Sciatic nerve (tissue), 2 donors: ENCODE measurements around the gene TMC1. TPM values are rescaled to one million over a fixed set of nuclear protein-coding genes. Genes with fewer than 3 reads are reported as not detected.

Source experiments
- ATAC-seq: fragments of 200-7000 bp; cut with Tn5 transposase; one replicate; pipeline ENCODE4 v1.9.1; 2020; ENCODE audit warnings: mild to moderate bottlenecking, moderate library complexity
- DNase-seq: peaks from one replicate; pipeline ENCODE4 v3.0.0-alpha.2; 2020; ENCODE audit warnings: low spot score
- intact Hi-C: fragments of 100-400 bp; cut with DNase I; formaldehyde crosslinking; loops from one replicate; pipeline ENCODE4 v1.14.2; 2022
- total RNA-seq: library from RNA; stranded (reverse); fragmentation: NEBNext Ultra II Directional; extraction: Animal tissue kit (Norgen Biotek cat#: 25700); gene quantifications from one replicate; pipeline ENCODE4 v1.2.1, GENCODE V29; 2021
- donor health status: DM: no; HTN: no; CAD: no.
- donor health status: DM: no; HTN: no; CAD: no.

Gene TMC1
- total RNA-seq, 1 donor from 2014 or later: 0.36 TPM

DNA sequence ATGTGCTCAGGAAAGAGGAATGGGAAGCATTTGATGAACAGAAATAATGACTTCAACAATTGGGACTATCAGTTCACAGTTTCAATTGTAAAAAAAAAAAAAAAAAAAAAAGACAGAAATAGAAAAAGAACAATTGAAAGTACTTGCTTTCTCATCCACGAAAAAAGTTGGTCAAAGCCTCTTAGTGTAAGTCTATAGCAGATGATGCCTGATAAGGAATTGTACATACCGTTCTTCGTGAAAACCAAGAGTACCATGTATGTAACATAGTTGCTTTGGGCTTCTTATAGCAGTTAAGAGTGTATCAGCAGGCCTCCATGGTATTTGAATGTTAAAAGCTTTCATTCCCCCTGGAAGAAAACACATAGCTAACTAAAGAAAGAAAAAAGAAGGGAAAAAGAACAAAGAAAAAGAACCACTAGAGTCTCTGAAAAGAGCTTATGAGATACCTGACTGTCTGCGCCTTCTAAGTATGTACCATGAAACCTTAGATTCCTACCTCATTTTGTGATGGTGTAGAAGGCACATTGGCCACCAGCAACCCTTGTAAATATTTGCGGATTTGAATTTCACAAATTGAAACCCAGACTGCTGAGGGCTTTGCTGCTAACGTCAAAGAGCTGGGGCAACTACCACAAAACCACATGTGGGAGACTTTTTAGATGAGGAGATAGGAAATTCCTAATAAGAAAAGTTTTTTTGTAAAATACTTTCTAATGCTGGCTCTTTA is 75.2 kb downstream of the TMC1 start:
- DNase-seq: no peak
- no peak for ATAC-seq
- intact Hi-C loops: no loop called here

DNA sequence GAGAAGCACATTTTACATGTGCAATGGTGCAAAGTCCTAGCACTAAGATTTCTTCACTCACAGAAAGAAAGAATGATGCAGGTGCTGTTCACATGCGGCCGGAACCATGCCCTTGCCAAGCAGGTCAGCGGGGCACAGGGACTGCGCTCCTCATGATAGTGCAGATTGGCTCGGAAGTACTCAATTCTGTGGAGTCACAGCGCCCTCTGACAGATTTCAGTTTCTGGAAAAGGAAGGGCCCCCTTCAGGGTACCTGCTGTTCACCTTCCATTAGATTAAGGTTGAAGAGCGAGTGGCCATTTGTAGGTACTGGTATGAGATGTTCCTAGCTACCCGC is 75.7 kb downstream of the TMC1 start:
- intact Hi-C loops: no loop called here
- DNase-seq: no peak
- no peak for ATAC-seq

DNA sequence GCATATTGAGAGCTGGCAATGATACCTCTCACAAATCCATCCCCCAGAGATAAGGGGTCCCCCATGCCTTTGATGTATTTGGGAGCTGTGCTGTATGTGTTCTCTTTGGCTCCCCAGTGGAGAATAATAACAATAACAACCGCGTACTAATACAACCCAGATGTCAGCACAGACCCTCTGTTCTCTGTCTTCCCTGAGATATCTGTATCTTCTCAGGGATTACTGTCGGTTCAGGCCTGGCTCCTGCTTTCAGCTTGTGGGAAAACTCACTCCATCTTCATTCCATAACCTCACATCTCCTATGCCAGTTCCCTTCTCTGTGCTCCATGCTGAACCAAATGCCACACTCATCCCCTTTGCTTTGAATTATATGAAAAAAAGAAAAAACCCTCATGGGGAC is 76.2 kb downstream of the TMC1 start:
- intact Hi-C loops: no loop called here
- ATAC-seq (no peak), DNase-seq (no peak)

DNA sequence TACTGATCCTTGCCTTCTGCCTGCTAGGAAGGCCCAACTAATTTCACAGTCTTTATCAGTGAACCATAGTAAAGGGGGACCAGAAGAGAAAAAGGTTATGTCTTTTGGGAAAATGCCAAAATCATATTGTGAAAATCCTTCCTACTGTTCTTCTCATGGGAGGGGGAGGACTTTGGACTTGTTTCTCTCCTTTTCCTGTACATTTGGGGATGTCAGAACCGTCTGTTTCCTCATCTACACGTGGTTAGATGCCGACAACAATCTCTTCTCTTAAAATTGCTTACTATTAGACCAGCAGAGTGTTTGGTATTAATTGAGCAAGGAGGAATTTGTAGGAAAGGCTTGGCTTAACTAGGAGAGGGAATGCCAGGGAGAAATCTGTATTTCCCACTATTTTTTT is 77.2 kb downstream of the TMC1 start:
- DNase-seq: no peak
- ATAC-seq: no peak
- intact Hi-C loops: no loop called here

DNA sequence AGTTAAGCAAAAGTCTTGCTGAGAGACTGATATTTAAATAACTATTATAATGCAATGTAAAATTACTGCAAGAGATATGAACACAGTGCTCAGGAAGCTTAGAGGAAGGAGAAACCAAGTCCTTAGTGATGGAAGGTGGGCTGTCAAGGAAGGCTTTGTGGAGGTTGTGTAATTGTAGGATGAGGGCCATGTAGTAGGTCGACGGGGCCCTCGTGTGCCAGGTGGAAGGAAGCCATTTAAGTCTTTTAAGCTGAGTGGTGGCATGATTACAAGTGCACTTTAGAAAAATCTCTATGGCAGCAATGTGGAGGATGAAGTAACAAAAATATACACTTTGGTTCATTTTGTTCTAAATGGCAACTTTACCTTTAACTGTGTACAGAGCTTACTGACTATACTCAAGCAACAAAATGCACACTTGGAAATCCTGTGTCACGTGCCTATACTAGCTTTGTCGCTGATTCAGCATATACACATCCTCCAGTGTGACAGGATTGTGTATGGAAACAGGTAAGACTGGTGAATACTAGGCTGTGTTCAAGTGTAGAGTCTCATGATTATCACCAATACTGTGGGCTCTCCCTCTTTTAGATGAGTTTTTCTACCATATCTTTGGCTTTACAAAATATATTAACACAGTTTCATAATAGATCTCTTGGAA is 78.6 kb downstream of the TMC1 start:
- DNase-seq: no peak
- intact Hi-C loops: no loop called here

DNA sequence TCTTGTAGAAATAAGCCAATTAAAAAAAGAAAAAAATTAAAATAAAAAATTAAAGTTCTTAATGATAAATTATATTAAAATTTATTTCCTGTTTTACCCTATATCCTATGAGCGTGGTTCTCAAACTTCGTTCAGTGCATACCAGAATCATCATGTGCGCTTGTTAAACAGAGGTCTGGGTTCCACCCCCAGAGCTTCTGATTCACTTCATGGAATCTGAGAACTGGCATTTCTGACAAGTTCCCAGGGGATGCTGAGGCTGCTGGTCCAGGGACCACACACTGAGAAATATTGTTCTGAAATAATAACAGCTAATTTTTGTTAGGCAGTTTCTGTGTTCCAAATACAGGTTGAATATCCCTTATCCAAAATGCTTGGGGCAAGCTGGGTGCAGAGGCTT is 79.3 kb downstream of the TMC1 start:
- intact Hi-C loops: no loop called here

More for the DNA sequence above, 78.6 kb downstream of the TMC1 start:
- no peak for ATAC-seq

DNA sequence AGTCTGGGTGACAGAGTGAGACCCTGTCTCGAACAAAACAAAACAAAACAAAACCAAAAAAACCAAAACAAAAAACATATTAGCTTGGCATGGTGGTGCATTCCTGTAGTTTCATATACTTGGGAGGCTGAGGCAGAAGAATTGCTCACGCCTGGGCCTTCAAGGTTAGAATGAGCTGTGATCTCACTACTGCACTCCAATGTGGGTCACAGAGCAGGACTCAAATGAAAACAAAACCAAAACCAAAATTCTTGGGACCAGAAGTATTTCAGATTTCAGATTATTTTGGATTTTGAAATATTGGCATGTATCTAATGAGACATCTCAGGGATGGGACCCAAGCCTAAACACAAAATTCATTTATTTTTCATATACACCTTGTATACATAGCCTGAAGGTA is 80.2 kb downstream of the TMC1 start:
- intact Hi-C loops: no loop called here
- DNase-seq (no peak), ATAC-seq (no peak)

More for the DNA sequence above, 79.3 kb downstream of the TMC1 start:
- ATAC-seq (peak; percentile 38), DNase-seq (no peak)

DNA sequence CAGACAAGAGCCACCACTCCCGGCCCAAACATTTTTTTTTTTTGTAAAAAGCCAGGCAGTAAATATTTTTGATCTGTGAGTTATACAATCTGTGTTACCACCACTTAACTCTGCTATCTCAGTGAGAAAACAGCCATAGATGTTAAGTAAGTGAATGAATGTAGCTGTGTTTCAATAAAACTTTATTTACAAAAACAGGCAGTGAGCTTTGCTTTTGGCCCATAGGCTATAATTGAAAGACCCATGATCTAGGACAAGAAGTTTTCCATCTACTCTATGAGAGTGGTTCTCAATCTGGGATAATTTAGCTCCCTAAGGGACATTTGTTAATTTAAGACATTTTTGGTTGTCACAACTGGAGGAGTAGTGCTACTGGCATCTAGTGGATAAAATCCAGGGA is 91.0 kb downstream of the TMC1 start:
- DNase-seq (no peak), ATAC-seq (no peak)
- intact Hi-C loops: no loop called here

DNA sequence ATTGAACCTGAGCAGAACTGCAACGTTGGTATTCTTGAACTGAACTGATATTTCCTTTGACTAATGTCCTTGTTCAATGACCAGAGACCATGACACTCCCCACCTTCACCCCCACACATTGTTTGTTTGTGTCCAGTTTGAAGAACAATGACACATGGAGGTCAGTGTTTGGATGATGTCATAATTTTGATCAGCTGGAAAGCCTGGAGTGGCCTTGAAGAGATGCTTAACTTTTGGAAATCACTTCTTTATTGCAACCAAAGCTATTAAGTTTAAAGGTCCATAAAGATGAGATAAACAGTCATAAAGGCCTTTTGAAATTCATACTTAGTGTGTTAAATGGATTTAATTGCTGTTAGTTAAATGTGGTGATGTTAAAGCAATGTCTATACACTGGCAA is 92.7 kb downstream of the TMC1 start:
- intact Hi-C loops: no loop called here
- no peak for DNase-seq
- ATAC-seq: no peak

DNA sequence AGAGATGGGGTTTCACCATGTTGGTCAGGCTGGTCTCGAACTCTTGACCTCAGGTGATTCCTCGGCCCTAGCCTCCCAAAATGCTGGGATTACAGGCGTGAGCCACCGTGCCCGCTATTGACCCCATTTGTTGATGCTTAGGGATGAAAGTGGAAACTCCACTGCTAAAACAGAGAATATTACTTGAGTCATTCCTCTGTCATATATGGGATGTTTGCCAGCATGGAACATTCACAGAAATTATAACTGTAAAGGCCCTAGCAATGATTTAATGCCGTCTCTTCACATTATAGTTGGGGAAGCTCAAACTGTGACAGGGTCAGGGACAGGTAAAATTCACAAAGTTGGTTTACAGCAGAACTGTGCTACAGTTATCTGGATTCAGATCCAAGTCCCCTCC is 94.5 kb downstream of the TMC1 start:
- DNase-seq: no peak
- ATAC-seq: no peak
- intact Hi-C loops: no loop called here

DNA sequence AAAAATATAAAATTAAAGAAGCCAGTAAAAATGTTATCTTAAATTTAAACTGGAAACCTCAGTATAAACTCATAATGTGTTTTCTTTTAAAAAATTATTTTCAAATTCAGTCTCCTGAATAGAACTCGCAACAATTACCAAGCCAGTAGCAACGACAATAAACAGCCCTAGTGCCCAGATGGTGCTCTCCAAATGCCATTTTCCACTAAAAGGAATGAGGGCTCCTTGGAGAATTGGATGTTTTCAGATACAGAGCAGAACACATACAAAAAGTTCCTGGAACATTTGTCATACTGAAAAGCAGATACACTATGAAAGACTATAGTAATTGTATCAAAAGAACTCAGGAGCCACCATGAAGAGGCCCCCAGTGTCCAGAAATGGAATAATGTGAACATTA is 97.4 kb downstream of the TMC1 start:
- ATAC-seq: no peak
- no peak for DNase-seq
- intact Hi-C loops: no loop called here

DNA sequence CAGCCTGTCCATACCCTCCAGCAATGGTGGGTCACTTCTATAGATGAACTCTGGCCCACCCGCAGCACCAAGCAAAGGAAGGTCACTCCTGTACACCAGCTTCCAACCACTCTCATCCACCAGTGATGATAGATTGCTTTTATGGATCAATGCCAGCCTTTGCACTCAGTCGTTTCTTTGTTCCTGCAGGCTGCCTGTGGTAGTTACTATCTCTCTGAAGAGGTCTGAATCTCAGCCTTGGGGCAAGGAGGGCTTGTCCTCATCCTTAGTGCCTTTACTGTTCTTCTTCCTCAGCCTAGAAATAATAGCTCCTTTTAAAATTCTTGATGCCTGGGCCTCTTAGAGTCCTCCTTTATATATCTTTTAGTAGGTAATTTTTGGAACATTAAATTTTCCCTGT is 100.8 kb downstream of the TMC1 start:
- intact Hi-C loops: no loop called here
- no peak for DNase-seq

DNA sequence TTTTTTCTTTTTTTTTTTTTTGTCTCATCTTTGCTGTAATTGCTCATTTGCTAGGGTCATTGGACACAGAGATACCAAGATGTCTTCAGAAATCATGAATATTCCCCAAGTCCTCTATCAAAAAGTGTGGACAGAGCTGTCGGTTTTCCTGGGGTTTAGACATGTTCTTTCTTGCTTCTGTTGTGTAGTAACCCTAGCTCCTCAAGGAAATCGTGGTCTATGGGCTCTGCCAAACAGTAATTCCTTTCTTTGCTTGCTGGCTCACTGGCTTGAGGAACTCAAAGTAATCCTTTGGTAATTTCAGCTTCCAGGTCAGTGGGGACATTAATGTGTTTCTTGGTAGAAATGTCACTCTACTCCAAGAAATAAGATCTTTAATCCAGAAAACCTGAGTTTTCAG is 101.7 kb downstream of the TMC1 start:
- intact Hi-C loops: no loop called here
- no peak for DNase-seq
- peak; percentile 30 for ATAC-seq

More for the DNA sequence above, 100.8 kb downstream of the TMC1 start:
- no peak for ATAC-seq

DNA sequence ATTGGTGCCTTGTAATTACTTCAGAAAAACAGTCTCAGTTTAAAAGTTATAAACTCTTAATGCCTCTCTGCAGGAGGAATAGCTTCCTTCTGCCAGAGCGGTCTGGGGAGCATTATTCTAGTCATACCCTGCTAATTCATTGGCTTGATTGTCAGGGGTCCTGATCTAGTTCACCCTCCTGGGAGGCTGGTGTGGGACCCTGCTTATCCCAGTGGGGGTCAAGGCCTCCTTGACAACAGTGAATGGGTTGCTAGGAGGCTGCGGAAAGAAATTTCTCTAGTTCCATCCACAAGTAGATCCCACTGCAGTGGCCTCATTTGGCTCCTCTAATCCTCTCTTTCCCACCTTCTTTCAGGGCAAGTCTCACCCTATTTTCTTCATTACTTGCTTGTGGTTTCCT is 105.7 kb downstream of the TMC1 start:
- DNase-seq (no peak), ATAC-seq (no peak)
- intact Hi-C loops: no loop called here

DNA sequence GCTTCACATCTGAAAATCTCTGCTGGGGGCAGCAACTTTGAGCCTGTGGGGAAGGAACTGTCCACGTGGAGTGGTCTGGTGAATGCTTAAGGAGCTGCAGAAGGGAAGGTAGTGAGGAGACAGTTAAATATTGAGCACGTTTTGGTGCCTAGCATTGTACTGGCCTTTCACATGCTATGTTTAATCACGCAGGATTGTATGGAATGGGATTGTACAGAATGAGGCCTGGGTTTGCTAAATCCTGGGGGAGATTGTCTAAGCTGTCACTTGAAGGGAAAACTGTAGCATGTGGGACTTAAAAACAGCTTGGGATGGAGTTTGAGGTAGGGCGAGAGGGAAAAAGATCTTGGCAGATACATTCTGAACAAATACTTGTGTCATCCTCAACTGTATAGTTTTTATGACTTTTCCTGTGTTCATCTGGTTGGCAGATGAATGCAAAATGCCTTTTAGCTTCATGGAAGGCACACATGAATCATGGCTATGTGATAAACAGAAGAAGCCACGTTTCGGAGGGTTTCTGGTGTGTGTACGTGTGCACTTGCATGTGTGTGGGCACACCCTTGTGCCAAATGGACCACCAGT is 106.6 kb downstream of the TMC1 start:
- no peak for ATAC-seq
- intact Hi-C loops: no loop called here
- DNase-seq: no peak

DNA sequence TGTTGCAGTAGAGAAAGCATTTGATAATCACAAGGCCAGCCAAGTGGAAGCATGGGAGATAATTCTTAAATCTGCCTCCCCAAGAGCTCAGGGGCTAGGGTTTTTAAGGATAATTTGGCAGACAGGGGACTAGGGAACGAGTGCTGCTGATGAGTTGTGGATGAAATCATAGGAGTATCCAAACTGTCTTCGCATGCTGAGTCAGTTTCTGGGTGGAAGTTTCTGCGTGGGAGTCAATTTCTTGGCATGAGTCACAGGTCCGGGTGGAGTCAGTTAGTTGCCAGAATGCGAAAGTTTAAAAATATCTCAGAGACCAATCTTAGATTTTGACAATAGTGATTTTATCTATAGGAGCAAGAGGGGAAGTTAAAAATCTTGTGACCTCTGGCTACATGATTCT is 112.6 kb downstream of the TMC1 start:
- intact Hi-C loops: no loop called here
- no peak for DNase-seq
- no peak for ATAC-seq

DNA sequence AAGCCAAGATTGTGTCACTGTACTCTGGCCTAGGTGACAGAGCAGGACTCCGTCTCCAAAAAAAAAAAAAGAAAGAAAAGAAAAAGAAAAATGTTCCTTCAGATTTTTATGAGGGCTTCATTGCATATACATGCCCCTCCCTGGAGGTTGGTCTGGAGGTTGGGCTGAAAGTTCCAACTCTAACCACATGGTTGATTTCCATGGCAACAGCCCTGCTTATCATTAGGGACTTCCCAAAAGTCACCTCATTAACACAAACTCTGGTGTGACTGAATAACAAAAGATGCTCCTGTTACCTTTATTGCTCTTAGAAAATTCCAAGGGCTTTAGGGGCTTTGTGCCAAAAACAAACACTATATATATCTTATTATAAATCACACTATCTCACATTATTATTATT is 113.8 kb downstream of the TMC1 start:
- intact Hi-C loops: no loop called here
- ATAC-seq (no peak), DNase-seq (no peak)

DNA sequence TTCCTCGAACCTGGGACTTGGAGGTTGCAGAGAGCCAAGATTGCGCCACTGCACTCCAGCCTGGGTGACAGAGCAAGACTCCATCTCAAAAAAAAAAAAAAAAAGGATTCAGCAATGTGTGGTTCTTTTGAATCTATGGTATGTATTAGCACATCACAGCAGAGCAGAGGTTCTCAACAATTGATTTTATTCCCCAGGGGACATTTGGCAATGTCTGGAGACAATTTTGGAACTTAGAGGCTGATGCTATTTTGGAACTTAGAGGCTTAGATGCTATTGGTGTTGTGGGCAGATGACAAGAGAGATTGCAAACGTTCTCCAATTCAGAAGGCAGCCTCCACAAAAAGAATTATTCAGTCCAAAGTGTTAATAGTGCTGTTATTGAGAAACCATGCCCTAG is 115.2 kb downstream of the TMC1 start:
- no peak for ATAC-seq
- DNase-seq: no peak
- intact Hi-C loops: no loop called here

DNA sequence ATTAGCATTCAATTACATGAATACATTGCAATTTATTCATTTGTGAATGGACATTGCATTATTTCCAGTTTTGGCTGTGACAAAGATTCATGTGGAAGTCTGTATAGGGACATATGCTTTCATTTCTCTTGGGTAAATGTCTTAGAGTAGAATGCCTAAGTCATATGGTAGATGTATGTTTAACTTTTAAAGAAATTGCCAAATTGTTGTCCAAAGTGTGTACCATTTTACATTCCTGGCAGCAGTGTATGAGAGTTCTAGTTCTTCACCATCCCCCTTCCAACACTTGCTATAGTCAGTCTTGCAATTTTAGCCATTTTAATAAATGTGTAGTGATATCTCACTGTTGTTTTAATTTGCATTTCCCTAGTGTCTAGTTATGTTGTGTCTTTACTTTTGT is 122.2 kb downstream of the TMC1 start:
- intact Hi-C loops: no loop called here
- no peak for DNase-seq
- ATAC-seq: no peak

DNA sequence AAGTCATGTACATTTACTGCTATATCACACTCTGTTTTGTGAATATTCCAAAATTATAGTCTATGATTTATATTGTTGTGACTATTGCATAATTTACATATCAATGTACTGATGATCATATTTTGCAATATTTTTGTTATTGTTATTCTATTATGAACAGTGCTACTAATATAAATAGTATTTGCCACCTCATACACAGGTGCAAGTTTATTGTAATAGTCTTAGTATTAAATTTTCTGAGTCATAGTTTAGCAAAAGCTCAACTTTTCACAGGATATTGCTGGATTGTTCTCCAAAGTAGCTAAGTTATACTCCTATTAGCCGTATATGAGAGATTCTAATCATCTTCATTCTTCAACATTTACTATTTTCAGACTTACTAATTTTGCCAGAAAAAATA is 124.7 kb downstream of the TMC1 start:
- DNase-seq (no peak), ATAC-seq (no peak)
- intact Hi-C loops: no loop called here
